HG03045 (cell line): ENCODE results near the gene ENTREP1.

Experiments
- ATAC-seq: cut with Tn5 transposase; IDR thresholded peaks from one replicate; pipeline ENCODE4 v1.9.1; 2021; ENCODE audit warnings: mild to moderate bottlenecking, moderate library complexity; ENCODE audit not compliant: unreplicated experiment

The ENTREP1 gene

DNA sequence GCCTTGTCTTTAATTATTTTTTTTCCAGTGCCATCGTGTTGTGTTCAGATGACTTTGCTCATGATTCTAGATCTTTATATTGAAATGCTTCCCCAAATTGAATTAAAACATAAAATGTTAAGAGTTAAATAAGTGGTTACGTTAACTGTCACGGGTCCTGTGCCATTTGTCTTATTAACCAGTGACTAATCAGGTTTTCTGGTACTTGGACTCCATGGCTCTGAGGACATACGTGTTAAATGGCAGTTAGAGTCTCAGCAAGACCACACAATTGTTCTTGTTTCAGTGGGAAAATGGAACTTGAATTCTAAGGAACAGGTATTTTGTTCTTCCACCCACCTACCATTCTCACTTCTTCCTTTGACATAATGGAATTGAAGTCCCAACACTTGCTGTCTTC is 32.8 kb downstream of the ENTREP1 start:
- ATAC-seq, result no peak

DNA sequence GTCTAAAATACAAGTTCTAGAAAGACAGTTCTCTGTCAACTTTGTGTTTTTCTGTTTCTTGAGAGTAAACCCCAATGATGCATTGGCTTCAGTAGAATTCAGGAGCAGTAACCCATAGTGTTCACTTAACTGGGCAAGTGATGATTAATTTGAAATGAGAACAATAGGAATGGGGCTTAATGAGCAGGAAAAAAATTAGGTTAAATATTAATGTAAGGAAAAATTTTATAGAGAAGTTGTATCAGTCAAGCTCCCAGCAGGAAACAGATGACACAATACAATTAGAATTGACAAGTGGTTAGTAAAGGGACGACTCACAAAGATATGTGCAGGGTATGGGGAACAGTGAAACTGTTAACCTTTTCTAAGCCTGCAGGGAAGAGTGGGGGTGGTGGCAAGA is 38.2 kb downstream of the ENTREP1 start:
- ATAC-seq, result no peak

DNA sequence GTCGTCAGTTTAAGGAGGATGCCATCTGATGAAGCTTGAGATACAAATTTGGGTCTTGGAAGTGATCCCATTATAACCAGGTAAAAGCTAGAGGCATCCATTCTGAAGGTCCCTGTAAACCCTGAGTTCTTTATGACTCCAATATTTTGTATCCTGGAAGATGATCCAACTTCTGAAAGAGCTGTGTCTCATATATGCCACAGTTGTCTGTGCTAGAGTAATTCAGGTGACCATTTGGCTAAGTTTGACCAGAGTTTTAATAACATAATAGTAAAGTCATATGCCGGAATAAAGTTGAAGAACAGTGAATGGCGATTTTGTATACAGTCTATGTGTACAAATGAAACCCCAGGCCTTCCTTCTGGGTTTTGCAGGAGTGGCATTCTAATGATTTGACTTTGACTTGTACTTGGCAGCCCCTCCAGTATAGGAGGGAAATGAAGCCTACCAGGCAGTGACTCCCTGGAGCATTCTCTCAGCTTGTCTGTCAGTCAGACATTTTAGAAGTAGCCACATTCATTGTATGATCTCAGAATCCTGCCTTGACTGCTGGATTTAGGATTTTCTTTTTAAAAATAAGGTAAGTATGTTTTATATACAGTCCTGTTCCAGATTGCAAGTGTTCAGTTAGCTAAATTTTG is 39.6 kb downstream of the ENTREP1 start:
- ATAC-seq, result no peak

DNA sequence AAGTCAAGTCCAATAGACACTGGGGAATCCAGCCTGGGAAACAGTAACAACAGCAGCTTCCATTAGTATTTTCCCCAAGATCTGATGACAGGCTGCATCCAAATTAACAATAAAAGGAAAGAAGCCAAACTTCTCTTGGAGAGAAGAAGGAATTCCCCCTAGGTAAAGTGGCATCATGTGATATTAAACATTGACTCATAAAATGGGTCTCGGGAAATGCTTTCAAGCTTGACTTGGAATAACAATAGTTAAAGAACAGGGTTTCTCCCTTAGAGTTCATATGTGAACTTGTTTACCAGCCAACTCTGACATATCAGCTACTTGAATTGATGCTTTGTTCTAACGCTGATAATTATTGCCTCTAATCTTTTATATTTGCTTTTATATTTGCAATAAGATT is 45.4 kb downstream of the ENTREP1 start:
- ATAC-seq, result no peak

DNA sequence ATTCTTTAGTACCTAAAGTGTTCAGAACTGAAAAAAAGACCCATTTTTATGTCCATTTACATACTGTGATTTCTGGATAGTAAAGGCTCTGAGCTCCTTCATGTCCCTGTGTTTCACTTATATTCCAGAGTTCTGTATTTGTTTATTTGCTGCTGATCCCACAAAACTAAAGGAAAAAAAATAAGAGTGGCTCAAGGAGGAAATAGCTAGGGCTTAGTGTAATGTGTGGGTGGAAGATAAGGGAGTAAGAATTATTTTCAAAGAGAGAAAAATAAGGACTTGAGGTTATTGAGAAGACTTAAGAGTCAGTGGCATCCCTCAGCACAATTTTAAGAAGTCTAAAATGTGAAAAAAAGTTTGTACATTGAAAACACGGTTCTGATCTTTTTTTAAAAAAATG is 46.0 kb downstream of the ENTREP1 start:
- no peak for ATAC-seq

DNA sequence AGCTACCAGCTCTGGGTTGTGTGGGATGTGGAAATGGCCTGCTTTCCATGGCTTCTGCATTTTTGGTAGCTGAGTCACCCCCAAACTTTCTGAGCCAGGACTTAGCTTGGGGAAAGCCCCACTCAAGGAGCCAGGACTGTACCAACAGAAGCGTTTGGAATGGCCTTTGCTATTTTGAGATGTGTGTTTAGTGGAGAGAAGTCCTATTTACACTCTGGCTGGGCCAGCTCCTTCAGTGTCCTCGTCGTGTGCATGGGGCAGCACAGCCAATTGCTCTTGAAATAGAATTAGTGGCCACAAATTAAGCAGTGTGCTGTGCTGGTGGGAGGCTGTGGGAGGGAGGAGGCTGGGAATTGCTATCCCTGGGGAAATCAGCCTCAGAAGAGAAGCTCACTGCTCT is 51.6 kb downstream of the ENTREP1 start:
- ATAC-seq, result no peak

DNA sequence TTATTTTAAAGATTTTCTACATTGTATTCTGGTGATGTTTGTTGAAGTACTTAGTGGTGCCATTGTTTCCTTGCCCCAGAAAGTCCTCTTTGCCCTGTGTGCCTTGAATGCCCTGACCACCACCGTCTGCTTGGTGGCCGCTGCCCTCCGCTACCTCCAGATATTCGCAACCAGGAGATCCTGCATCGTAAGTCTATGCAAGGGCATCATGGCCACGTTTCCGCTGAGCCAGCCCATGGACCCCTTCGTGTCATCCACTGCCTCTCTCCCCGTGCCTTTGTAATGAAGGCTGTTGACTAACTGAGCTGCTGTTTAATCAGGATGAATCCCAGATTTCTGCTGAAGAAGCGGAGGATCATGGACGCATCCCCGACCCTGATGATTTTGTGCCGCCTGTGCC is 52.3 kb downstream of the ENTREP1 start:
- ATAC-seq, result no peak

DNA sequence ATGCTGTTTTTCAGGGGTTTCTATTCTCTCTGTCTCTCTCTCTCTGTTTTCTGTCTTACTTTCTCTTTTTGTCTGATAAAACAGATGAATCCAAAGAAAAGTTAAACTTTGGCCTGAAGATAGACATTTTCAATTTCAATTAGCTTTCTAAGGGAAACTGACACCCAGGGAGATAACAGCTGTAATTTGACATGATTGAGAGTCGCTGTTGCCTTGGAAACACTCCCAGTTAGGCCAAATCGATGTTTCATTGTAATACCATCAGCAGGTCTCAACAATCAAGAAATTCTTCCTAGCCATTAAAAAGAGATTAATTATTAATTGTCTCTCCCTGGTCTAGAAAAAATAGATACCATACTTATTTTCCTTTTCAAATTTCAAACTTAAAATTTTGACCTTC is 53.0 kb downstream of the ENTREP1 start:
- ATAC-seq, result no peak

DNA sequence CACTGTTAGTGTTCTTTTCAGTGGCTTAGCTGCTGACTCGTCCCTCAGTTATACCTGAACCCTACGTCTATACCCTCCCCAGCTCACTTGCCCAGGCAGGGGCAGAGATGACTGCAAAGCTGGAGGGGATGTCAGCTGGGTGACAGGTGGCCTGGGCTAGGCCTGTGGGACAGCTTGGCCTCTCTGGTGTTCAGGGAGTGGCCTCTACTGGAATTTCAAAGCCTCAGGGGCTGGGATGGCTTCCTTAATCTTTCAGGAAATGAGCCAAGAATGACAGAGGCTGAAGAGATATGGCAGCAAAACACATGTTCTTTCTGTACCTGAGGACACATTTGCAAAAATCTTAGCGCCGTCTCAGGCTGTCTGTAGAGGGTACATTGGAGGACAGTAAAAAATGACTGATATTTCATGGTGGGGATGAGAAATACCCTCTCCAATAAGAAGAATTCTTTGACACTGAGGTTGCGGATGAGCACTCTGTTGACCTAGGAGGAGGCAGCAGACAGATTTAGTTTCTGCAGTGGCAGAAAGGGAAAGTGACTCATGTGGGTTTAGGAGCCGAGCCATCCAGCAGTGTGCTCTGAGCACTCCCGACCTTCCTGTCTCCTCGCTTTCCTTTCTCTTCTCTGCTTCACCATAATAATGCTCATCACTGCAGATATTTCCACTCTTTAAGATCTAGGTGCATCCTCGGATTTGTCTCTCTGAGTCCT is 54.4 kb downstream of the ENTREP1 start:
- no peak for ATAC-seq

DNA sequence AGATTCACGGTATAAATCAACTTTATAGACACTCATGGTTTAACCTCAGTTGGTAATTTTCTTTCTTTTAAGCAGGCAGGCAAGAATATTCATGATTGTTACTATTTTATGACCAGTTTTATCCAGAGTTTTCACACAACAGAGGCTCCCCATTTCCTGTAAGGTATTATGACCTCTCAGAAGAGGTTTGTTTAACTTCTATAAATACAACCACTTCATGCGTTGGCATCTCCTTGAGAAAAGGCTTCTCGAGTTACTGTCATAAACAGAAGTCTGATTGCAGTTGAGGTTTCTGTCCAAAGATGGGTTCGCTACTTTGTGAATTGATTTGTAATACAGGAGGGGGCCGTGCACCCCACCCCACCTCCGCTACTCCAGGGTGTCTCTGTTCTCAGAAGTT is 55.3 kb downstream of the ENTREP1 start:
- no peak for ATAC-seq

DNA sequence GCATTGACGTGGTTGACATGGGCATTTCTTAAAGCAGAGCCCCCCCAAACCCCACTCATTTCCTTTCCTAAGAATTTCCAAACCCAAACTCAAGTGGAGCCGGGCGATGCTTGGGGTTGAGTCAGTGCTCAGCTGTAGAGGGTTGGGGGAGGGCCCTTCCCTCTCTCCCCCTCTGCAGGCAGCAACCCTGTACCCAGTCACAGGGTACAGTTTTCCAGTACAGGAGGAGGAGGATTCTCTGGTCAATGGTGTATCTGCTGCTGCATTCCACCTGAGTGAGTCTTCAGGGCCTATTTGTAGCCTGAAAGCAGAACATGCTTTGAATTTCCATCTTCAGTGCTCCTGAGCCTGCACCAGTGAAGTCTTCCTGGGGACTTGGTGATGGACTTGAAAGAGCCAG is 55.8 kb downstream of the ENTREP1 start:
- ATAC-seq, result no peak

DNA sequence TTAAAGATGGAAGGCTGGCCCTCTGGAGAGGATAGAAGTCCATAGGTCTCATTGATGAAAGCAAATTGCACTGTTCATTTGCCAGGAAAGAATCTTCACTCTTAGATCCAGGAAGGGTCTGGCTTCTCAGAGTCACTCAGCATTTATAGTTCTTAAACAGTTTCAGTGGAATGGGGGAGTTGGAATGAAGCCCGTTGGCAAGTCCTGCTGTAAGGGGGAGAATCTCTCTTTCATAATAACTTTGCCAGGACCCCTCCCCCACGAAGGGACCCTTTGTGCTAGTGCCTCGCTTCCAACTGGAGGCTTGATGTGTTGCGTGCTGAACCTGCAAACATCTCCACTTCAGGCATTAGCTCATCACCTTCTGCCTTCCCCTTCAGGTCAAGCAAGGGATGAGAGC is 57.1 kb downstream of the ENTREP1 start:
- no peak for ATAC-seq

DNA sequence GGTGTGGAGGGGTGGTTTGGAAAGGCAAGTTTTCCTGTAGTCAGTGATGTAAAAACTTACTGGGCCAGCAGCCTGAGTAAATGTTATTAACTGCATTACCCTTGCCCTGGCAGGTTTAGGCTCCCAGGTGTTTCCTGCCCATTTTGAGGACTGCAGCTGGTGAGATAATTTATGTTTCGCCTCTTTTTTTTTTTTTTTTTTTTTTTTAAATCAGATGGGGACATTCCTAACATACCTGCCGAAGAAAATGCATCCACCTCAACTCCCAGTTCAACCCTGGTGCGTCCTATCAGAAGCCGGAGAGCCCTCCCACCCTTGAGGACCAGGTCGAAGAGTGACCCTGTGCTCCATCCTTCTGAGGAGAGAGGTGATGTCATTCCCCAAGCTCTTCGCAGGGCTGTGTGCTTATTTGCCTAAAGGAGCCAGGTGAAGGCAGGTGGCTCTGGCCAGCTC is 60.6 kb downstream of the ENTREP1 start:
- ATAC-seq, result no peak

DNA sequence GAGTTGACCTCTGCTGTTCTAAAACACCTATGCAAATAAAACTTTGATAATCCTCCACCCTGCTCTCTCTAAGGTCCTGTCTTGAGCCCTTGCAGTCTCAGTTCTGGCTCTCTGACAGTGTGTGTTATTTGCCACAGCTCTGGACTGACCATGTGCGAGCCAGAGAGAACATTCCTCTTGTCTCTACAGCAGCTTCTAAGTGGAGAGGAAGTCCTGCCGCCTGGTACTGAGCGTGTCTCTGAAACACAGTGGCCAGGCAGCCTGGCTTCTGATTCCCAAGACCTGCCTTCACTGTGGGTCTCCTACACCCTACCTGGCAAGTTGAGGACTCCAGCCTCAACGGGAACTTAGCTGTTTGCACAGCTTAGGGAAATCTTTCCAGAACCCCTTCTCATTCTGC is 61.6 kb downstream of the ENTREP1 start:
- ATAC-seq, result no peak

DNA sequence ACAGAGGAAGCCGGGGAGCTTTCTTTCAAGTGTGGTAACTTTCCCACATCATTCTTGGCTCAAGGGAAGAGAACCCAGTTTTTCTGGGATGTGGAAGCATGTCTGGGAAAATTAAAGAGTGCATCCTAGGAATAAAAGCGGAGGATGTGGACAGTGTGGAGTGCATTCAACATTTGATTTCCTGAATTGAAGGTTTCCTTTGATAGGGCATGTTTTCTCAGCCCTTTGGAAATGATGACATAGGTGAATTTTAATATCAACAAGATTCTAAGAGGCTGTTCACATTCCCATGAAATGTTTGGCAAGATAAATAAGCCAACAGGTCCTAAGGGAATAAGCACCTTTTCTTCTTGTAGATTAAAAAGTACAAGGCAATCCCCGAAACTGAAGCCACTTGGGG is 63.6 kb downstream of the ENTREP1 start:
- ATAC-seq, result no peak

DNA sequence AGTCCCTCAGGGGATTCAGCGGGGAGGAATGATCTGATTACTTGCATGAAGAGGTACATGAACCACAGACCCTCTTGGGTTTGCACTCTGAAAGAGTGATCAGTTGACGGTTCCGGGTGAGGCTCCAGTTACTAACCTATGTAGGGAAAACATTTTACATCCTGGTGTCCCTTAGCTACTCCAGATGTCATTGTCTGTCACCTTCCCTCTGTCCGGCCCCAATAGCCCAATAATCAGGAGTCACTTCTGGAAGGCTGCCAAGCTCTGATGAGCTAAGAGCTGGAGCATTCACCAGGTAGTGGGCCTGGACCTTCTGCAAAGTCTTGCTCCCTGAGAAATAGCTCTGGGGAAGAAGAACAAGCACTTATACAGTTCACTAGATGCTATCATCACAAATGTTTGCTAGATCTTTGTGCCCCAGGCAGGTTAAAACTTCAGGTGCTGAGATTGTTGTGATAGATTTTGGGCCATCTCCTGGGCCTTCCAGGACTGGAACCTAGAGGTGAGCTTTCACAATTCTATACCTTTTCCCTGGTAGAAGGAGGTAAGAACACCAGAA is 64.5 kb downstream of the ENTREP1 start:
- no peak for ATAC-seq

DNA sequence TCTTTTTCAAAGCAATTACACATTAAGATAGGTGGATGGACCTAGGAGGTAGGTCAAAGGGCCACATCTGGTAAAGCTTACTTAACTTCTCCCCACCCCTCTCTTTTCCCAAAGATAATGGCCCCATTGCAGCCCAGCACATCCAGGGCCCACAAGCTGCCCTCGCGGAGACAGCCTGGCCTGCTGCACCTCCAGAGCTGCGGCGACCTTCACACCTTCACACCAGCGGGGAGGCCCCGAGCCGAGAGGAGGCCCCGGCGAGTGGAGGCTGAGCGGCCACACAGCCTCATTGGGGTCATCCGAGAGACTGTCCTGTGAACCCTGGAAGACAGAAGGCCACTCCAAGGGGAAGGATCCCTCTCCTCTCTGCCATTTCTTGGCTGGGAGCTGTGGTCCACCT is 66.5 kb downstream of the ENTREP1 start:
- ATAC-seq, result no peak

DNA sequence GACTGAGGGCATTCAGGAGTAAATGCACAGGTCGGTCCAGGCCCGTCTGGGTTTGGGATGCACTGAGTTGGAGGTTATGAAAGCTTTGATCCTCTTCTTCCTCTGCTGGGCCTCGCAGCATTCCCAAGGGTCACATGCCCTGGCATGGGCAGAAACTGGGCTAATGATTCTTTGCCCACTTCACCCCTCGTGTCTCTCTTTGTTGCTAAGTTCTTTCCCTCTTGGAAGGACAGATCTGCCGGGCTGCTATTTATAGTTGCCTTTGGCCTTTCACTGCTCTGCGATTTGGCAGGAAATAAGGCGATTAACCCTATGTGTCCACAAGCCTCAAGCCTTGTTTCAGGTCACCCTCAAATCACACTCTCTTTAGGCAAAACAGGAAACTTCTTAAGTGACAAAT is 66.9 kb downstream of the ENTREP1 start:
- no peak for ATAC-seq

DNA sequence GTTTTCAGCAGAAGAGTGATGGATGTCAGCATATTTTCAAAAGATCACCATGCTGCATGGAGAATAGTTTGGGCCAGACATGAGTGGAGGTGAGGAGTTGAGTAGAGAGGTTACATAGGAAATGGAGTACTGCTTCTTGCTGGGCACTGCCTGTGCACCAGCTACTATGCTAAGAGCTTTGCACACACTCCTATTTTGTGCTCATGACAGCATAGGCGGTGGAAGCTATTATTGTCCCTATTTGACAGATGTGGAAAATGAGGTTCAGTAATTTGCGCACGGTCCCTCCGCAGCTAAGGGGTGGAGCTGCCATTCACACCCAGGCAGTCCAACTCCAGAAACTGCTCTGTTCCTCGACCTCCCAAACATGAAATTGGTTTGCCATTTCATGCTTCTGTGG is 67.8 kb downstream of the ENTREP1 start:
- no peak for ATAC-seq

DNA sequence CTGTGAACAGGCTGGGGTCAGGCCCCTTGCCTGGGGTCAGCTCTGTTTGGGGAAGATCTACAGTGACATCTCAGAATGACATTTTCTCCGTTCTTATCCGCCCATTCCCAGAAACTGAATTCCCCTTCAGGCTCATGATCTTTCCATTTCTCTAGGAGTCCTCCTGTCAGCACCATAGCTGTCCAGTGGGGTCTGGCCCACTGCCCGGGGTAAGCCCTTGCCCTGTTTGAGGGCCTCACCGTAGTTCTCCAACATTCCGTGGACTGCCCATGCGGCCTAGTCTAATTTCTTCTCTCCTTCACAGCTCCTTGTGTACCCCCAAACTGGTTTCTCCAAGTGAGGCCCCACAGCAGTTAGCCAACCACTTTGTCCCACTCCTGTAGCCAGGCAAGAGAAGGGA is 68.4 kb downstream of the ENTREP1 start:
- ATAC-seq, result no peak

DNA sequence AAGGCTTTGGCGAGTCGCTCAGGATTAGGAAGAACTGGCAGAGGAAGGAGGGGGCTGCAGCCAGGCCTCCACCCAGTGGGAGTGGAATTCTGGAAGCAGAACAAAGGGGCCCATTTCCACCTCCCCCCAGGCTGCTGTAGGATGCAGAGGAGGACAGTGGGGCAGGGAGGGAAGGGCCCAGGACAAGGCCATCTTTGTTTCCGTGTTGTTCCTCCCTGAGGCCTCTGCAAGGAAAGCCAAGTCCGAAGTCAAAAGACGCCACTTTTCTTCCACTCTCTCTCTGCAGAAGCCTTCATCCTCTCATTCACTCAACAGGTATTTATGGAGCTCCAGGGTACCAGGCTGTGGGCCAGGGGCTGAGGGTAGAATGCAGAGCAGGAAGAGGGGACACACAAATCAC is 70.7 kb downstream of the ENTREP1 start:
- ATAC-seq, result no peak

DNA sequence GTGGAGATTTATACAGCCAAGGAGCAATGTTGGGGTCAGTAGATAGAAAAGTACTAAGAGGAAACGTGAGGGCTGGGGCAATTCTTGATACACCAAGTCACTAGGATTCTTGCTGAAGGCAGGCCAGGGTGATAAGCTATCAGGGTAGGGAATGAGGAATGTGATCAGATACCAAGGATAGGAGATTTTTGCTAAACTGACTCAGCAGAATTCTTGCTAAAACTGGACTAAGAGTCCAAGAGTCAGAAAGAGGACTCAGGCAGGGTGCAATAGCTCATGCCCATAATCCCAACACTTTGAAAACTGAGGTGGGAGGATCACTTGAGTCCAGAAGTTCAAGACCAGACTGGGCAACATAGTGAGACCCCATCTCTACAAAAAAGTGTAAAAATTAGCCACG is 71.7 kb downstream of the ENTREP1 start:
- ATAC-seq, result no peak
